Iris pigment epithelial cell (primary cell): ENCODE data around the gene HSPG2.

ENCODE experiments used
- DNase-seq: peaks from one replicate; pipeline ENCODE4 v3.0.0-alpha.2; 2011; ENCODE audit warnings: low read depth

The HSPG2 gene

DNA sequence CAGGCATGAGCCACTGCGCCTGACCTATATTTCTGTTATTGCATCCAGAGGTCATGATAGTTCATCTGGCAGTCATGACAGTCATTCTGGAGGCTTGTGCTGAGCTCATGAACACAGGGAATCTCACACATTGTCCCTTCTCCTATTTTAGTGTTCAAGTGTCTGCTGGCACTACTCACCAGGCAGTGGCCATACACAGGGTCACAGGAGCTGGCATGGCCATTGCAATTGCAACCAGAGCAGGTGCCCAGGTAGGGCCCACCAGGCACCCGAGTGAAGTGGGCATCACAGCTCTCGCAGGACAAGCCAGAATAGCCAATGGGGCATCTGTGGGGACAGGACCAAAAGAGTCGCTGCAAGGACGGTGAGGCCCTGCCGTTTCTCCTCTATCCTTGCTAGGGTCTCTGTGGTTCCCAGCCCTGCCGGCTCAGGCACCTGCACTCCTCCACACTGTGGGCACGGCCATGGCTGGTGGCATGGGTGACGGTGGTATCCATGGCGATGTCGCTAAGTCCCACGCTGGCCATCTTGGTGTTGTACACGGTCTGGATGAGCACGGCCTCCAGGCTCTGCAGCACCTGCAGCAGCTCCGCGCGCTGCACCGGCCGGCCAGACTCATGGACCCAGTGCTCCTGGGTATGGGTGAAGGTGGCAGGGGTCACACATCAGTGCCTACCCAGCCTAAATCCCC lies 57.0 kb downstream of the HSPG2 start:
- DNase-seq, result no peak

DNA sequence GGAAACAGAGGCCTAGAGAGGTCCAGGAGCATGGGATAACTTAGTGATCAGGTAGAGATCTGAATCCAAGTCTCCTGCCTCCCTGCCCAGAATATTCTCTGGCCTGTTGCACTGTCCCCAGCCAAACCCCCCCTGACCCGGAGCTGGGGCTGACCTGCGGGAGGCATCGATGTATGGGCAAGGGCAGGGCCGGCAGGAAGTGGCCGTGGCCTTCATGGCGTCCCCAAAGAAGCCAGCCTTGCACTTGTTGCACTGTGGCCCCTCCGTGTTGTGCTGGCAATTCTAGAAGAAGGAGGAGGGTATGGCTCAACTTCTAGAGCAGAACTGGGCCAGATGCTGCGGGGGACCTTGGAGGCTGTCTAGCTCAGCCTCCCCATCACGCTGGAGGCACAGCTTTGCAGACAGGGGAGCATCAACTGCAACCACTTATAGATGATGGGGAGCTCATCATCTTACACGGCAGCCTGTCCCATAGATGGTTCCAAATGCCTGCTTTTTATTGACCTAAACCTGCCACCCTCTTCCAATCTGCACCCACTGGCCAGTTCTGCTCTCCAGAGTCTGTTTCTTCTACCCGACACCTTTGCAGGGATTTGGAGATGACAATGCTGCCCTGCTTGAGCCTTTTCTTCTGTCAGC lies 58.2 kb downstream of the HSPG2 start:
- DNase-seq, result no peak

DNA sequence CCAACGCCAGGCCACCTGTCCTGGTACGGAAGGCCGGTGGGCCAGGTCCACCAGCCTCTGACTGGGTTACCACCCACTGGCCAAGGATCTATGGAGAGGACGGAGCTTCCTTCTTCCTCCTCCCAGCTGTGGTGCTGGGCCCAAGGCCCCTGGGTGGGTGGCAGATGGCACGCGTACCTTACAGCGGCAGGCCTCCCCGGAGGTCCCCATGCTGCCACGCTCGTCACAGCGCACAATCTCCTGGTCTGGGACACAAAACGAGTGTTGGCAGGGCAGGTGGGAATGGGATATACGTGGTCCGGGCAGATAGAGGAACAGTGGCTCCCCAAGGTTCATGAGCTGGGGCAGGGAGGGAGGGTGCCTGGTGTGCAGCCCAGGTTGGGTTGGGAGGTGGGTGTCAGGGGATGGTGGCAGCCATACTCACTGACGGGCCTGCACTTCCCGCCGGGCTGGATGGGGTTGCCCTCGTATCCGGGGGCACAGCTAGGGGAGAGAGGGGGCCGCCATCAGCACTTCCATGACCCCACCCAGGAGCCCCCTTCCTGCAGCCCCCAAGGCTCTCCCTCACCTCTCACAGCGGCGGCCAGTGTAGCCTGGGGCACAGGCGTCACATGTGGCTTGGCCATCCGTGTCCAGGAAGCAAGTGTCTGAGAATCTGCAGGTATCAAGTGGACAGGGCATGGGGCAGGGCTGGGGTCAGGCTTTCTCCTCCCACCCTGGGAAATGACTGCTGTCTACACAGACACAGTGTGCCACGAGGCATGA lies 58.9 kb downstream of the HSPG2 start:
- DNase-seq, result no peak

DNA sequence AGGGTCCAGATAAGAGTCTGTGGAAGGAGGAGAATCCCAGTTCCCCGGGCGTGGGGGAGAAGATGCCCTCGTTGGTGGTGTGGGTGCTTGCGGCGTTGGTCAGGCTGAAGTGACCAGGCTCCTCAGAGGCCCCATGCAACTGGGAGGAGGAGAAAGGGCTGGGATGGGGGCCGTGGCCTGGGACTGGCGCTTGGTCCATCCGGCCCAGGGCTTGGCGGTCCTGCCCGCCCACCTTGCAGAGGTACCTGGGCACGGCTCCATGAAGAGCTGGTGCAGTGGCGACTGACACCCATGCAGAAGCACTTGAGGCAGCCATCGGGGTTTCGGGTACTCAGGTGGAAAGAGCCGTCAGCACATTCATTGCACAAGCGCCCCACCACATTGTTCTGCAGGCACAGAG lies 60.8 kb downstream of the HSPG2 start:
- DNase-seq, result no peak

DNA sequence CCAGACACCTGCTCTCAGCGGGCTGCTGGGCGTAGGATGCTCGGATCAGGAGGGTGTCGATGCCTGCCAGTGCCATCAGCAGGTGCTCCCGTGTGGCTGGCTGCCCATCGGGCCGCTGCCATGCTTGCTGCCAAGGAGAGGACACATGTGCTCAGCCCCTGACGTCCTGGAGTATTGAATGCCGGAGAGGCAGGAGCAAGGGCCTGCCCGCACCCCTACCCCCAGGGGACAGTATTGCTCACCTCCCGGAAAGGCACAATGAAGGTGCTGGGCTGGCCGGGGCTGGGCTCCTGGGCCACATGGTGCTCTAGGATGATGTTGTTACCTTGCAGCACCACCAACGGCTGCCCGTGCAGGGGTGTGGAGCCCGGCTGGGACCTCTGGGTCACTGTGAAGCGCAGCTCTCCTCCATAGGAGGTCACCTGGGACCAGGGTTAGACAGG lies 61.5 kb downstream of the HSPG2 start:
- no peak for DNase-seq

DNA sequence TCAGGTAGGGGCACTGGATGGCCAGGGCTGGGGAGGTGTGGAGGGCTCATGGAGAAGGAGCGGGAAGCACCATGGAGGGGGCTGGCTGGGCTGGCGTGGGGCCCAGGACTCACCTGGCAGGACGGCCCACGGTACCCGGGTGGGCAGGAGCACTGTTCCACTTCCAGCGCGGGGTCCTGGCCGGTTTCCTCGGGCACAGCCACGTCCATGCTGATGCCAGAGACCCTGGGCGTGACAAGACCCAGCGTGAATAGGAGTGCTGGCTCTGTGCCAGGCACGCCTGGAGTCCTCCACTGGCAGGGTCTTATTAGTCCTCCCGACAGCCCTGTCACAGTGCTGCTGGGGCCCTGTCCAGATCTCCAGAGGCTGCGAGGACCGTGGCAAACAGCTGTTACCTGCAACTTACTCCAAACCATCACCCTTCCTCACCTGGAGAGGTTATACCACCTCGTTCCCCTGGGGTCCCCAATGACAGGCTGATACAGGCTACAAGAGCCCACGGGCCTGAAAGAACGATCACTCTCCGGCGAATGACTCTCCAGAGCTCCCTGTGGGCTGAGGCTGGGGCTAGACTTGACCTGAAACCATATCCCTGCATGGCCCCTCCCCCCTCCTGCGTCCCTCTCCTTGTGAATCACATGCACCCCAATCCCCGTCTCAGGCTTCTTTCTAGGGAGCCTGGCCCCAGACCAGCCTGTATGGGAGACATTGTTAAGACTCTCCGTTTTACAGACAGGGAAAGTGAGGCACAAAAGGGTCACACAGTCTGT lies 62.1 kb downstream of the HSPG2 start:
- DNase-seq, result no peak

DNA sequence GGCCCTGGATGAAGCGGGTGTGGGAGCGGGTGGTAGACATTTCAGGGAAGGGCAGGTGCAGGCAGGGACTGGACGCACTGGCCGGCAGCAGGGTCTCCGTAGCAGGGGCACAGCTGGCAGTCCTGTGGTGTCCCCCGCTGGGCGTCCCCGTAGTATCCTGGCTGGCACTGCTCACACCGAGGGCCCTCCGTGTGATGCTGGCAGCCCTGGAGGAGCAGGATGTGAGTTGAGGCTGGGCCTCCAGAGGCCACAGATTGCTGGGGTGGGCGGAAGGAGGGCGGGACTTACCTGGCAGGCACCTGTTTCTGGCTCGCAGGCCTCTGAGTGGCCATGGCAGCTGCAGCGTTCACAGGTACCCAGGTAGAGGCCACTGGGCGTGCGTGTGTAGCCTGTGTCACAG lies 62.8 kb downstream of the HSPG2 start:
- no peak for DNase-seq

DNA sequence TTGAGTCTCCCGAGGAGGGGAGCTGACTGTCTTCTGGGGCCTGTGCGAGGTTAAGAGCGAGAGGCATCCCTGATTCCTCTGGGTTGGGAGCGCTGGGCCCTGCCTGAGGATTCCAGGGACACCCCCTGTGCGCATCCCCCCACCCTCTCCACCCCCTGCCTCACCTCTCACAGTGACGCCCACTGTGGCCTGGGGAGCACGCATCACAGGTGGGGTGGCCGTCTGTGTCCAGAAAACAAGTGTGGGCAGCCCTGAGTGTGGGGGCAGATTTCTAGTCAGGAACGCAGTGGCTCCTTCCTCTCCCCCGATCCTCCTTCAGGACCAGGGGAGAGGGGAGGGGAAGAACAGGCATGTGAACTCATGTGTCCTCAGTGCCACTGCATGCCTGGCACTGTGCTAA lies 63.3 kb downstream of the HSPG2 start:
- no peak for DNase-seq

DNA sequence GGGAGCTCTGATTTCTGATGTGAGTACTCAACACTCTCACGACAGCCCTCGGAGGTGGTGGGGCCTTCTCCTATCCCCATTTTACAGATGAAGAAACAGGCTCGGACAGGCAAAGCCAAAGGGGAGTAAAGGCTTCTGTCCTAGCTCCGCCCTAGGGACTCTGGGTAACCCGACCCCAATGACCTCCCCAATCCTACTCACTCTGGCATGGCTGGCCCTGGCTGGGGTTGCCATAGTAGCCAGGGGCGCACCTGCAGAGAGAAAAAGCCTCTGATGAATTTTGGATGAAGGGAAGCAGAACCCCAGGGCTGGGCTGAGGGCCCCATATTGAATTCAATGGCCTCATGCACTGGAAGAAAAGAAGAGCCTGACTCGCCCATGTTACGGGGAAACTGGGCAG lies 63.9 kb downstream of the HSPG2 start:
- DNase-seq, result no peak

DNA sequence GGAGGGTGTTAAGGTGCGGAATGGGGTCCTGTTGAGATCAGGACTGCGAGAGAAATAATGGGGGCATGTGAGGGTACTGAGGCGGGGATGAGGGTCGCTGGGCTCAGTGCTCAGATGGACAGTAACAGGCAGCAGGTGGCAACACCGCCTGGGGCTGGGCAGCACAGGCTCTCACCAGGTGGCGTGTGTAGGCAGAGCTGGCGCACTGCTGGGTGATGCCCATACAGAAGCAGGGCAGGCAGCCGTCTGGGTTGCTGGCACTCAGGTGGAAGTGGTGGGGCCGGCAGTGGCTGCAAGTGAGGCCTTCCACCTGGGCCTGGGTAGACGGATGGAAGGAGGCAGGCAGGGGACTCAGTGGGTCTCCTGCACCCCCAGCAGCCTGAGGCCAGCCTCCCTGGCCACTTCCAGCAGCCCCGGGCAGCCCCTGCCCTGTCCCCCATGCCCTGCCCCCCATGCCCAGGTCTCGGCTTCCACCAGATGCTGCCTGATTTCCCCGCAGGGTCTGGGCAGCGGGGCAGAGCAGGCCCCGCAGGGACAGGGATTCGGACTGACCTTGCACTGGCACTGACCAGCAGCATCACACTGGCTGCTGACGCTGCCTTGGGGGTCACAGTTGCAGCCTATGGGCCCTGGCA lies 64.5 kb downstream of the HSPG2 start:
- DNase-seq, result no peak

DNA sequence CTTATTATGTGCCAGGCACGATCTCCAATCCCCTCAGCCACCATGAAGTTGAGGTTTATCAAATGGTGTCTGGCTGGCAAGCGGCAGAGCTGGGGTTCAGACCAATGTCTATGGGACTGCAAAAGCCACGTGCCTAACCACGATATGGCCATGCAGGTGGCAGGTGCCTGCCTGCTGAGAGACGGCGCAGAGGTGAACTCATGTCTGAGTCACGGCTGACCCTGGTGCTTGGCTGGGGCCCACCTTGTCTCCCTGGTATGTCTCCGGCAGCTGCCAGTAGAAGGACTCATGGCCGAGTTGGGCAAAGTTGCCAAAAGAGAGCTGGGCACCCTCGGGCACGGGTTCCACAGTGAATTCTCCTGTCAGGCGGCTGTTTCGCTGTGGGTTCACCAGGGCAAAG lies 65.2 kb downstream of the HSPG2 start:
- DNase-seq, result no peak

DNA sequence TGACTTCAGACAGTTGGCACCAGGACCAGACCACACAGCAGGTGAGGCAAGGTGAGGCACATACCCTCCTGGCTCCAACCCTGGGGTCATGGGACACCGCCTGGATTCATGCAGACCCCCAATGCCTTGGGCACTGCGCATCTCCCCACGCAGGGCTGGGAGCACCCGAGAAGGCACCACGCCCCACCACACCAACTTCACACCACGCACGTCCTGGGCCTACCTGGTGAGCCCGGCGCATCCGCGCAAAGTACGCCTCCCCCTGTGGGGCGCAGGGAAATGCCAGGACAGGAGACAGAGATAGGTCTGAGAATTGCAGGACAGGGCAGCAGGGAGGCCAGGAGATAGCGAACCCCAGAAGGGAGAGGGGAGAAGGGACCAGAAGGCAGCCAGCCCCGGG lies 66.5 kb downstream of the HSPG2 start:
- DNase-seq, result no peak

DNA sequence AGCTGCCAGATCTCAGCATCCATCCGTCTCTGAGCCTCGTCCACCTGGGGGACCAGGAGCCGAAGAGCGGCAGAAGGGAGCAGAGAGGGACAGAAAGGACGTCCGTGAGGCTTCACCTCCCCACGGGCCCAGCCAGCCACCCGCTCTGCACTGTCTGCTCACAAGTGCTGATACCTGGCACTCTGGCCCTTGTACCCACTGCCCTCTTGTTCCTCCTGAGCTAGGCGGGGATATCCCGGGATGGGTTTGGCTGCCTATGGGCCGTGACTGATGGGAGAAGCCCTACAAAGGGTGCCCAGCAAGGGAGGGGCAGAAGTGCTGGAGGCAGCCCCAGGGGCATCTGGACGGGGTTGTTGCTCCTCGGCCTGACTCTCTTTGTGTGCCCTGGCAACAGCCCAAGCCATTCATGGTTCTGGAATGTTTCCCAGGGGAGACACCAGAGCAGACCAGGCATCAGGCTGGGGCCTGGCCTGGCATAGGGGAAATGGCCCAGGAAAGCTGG lies 67.4 kb downstream of the HSPG2 start:
- DNase-seq, result peak; percentile 73

DNA sequence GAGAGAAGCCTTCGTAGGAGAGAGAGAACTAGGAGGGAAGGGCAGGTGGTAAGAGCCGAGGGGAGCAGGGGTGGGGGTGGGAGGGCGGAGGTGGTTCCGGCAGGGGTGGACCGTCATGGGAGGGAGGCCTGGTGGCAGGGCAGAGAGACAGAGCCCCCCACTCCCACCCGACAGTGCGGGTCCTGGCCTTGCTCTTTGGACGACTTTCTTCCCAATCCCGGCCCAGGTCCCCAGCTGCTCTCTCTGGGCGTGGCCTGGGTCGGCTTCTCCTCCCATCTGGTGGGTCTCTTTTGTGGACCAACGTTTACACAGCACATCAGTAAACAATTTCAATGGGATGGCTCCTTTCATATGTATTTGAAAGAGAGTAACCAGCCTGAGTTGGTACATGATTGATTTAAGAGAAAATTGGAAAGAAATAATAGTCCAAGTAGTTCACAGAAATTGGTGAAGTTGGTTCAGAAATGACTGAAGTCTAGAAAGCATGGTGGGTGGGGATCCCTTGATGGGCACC lies 68.1 kb downstream of the HSPG2 start:
- no peak for DNase-seq

DNA sequence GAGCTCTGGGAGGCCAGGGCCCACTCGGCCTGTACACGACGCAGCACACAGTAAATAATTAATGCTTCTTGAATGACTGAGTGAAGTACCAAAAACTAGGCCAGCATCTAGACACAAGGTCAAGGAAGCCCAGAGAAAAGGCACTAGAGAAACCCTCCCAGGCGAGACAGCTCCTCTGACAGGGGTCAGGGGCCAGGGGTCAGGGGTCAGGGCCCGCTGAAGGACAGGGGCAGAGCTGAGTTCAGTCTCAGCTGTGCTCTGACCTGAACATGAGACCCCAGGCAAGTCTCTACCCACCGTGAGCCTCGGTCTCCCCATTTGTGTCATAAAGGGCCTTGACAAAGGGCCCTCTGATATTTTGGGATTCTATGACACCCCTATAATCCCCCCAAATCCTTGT lies 68.6 kb downstream of the HSPG2 start:
- DNase-seq, result no peak

DNA sequence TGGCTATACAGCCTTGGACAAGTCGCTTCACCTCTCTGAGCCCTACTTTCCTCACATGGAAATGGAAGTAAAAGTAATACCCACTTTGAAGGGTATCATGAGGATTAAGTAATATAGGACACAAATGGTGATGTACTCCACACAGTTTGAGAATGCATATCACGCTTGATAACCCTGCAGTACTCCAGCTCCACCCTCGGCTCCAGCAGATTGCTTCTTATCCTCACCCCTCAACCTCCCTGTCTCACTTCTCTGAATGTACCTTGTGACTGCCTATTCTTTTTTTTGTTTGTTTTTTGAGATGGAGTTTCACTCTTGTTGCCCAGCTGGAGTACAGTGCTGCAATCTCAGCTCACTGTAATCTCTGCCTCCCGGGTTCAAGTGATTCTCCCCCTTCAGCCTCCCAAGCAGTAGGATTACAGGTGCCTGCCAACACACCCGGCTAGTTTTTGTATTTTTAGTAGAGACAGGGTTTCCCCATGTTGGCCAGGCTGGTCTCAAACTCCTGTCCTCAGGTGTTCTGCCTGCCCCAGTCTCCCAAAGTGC lies 69.6 kb downstream of the HSPG2 start:
- DNase-seq, result no peak

DNA sequence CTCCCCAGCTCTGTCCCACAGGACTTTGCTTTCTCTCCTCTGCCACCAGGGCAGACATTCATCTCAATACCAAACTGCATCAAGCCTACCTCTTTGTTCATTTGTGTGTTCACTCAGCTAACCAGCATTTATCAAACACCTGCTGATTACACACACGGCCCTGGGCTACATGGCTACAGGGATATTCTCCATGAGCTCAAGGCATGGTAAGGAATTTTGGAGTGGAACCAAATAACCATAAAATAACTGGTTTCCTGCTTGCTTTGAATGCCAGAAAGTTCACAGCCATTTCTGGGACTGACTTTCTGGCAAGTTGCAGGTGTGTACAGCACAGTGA lies 70.4 kb downstream of the HSPG2 start:
- DNase-seq, result no peak

DNA sequence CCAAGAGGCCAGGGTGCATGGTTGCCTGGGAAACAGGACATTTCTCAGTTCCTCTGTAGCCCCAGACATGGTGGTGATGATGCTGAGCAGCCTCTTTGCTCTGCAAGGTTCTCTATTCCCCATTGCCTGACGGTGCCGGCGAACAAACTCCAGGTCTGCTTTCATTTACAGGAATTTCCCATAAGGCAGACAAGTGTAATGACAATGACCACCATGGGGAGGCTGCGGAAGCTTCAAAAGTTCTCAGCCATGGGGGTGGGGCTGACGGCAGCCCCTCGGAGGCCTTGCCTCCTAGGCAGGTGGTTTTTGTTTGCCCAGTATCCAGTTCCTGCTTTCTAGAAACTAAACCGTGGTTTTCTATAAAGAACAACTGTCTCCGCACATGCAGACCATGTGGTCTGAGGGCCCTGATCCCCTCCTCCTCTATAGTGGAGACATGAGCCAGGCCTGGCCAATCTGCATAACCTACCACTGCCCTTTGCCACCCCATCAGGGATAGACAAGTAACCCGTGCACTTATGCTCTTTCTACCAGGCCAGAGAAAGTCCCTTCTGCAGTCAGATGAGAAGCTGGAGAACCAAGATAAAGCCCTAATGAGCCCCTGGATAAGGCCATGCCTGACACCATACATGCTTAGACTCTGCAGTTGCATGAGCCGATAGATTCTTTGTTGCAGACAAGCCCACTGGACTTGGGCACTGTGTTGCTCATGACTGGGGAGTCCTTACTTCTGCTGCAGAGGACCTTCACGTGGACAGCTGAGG lies 71.0 kb downstream of the HSPG2 start:
- DNase-seq, result no peak

DNA sequence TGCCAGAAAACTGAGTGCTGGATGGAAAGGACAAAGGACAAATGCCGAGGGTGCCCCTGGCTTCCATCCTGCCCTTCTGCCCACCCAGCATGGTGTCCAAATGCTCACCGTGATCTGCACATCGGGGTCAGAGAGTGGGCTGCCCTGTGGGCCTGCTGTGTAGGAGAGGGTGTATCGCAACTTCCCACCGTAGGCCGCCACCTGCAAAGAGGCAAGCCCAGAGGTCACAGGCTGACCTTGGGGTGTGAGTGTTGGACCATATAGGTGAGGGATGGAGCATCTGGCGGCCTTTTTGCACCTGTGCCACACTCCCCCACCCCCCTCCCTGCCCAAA lies 71.5 kb downstream of the HSPG2 start:
- DNase-seq, result no peak

DNA sequence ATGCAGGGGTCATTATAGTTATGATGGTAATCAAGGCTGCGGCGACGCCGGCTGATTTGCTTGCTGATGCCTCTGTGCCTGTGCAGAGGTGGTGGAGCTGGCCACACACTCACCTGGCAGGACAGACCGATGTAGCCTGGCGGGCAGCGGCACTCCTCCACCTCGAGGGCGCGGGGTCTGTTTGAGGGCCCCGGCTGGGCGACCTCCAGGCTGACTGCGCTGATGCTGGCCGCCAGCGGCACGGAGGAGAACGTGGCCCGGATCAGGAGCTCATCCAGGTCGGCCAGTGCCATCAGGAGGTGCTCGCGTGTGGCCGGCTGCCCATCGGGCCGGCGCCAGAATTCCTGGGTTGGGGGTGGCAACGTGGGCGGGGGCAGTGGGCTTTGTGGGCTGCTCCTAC lies 72.4 kb downstream of the HSPG2 start:
- DNase-seq, result no peak

DNA sequence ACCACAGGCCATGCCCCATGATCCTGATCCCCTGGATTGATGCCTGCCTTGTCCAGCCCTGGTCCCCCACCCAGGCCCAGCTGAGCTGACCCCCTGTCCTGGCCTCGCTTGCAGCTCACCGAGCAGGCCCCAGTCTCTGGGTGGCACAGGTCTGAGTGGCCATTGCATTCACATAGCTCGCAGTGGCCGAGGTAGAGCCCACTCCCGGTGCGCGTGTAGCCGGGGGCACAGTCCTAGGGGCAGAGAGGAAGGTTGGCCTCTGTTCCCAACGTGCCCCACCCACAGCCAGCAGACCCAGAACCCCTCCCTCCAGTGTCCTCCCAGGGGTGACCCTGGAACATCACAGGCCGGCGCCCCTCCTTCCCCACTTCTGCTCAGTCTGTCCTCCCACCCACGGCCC lies 73.1 kb downstream of the HSPG2 start:
- DNase-seq, result no peak
